CD4-positive, alpha-beta T cell treated with Interferon alpha-2 for 1 hour (primary cell): ENCODE measurements around the gene CCDC82.

Experiments
- DNase-seq, 2 donors: peaks; one replicate each; pipeline ENCODE4 v3.0.0-alpha.2; 2020 to 2022

Gene CCDC82

GRCh38 chr11:96303064-96303463 lies 86.6 kb downstream of the CCDC82 start:
- DNase-seq, result no peak
